Measurements from ENCODE around the gene SCYGR5. TPM values are rescaled to one million over a fixed set of nuclear protein-coding genes. Genes with fewer than 3 reads are reported as not detected.

SCYGR5 gene
- polyA plus RNA-seq, 1 donor (not counting 4 experiments of a cell fraction or from before 2014, with no cell fraction given): not detected

GRCh38 chr2:227696990-227697679 lies 30.5 kb downstream of the SCYGR5 start:
- no peak for FAIRE-seq
- TF ChIP-seq EZH2 (IDR thresholded peaks at IDR 0.05; ENCODE audit: low read length): no peak
- no peak for TF ChIP-seq CTCF (optimal IDR thresholded peaks at IDR 0.05 in 1 of 3, IDR thresholded peaks at IDR 0.05 in 1 of 3, conservative IDR thresholded peaks at IDR 0.05 in 1 of 3; ENCODE audit: extremely low read depth in 1 of 3, insufficient read depth in 2 of 3, low read length in 3 of 3)
- Histone ChIP-seq H4K20me1 (ENCODE audit: control insufficient read depth, extremely low read depth, insufficient read depth, low read length) (no peaks in the 10 kb centered on the region), H3K9me1 (ENCODE audit: control insufficient read depth, extremely low read depth, insufficient read depth, low read length) (no peaks in the 10 kb centered on the region), H2AFZ (ENCODE audit: control insufficient read depth, low read length) (no peak overlapping the region), H3K79me2 (ENCODE audit: control insufficient read depth, insufficient read depth, low read length) (no peaks in the 10 kb centered on the region), H3K27me3 (ENCODE audit: control insufficient read depth, extremely low read depth, insufficient read depth, low read length) (no peaks in the 10 kb centered on the region), H3K4me1 (ENCODE audit: control insufficient read depth, extremely low read depth, insufficient read depth, low read length) (no peaks in the 10 kb centered on the region), H3K4me2 (ENCODE audit: control insufficient read depth, extremely low read depth, insufficient read depth, low read depth, low read length) (no peak overlapping the region), H3K4me3 (ENCODE audit: control insufficient read depth in 2 of 3, extremely low read depth in 1 of 3, insufficient read depth in 2 of 3, low read depth in 1 of 3, low read length in 3 of 3) (no peak overlapping the region), H3K9ac (ENCODE audit: control insufficient read depth, extremely low read depth, insufficient read depth, low read length) (no peak overlapping the region), H3K36me3 (ENCODE audit: control insufficient read depth in 2 of 2, extremely low read depth in 1 of 2, insufficient read depth in 2 of 2, low read length in 2 of 2) (no peaks in the 10 kb centered on the region), H3K27ac (ENCODE audit: control insufficient read depth, insufficient read depth, low read length) (no peak overlapping the region), H3K9me3 (ENCODE audit: control insufficient read depth, low read depth, low read length) (no peaks in the 10 kb centered on the region)
- DNase-seq (ENCODE audit: low read depth, low spot score): no peak
- dilution Hi-C loops (cut with MboI; ENCODE audit: extremely low pct_ligation_motif_present, low sequenced_read_pairs): no loop called here

- H2AFZ ChIP-seq (ENCODE audit: control insufficient read depth, low read length): no peak overlapping the region
- peaks cover 19% of the 10 kb centered on the region for H3K4me1 ChIP-seq (ENCODE audit: control insufficient read depth, extremely low read depth, insufficient read depth, low read length)
- dilution Hi-C loops (cut with MboI; ENCODE audit: extremely low pct_ligation_motif_present, low sequenced_read_pairs): no loop called here
- no peaks in the 10 kb centered on the region for H4K20me1 ChIP-seq (ENCODE audit: control insufficient read depth, extremely low read depth, insufficient read depth, low read length)
- no peak overlapping the region for H3K27ac ChIP-seq (ENCODE audit: control insufficient read depth, insufficient read depth, low read length)
- H3K27me3 ChIP-seq (ENCODE audit: control insufficient read depth, extremely low read depth, insufficient read depth, low read length): no peaks in the 10 kb centered on the region
- TF ChIP-seq CTCF (optimal IDR thresholded peaks at IDR 0.05 in 1 of 3, IDR thresholded peaks at IDR 0.05 in 1 of 3, conservative IDR thresholded peaks at IDR 0.05 in 1 of 3; ENCODE audit: extremely low read depth in 1 of 3, insufficient read depth in 2 of 3, low read length in 3 of 3) (no peak), EZH2 (IDR thresholded peaks at IDR 0.05; ENCODE audit: low read length) (no peak)
- H3K9me1 ChIP-seq (ENCODE audit: control insufficient read depth, extremely low read depth, insufficient read depth, low read length): no peaks in the 10 kb centered on the region
- no peak overlapping the region for H3K9ac ChIP-seq (ENCODE audit: control insufficient read depth, extremely low read depth, insufficient read depth, low read length)
- no peaks in the 10 kb centered on the region for H3K79me2 ChIP-seq (ENCODE audit: control insufficient read depth, insufficient read depth, low read length)
- no peak overlapping the region for H3K4me3 ChIP-seq (ENCODE audit: control insufficient read depth in 2 of 3, extremely low read depth in 1 of 3, insufficient read depth in 2 of 3, low read depth in 1 of 3, low read length in 3 of 3)
- H3K36me3 ChIP-seq (ENCODE audit: control insufficient read depth in 2 of 2, extremely low read depth in 1 of 2, insufficient read depth in 2 of 2, low read length in 2 of 2): no peaks in the 10 kb centered on the region
- DNase-seq (ENCODE audit: low read depth, low spot score): no peak
- FAIRE-seq: no peak
- H3K4me2 ChIP-seq (ENCODE audit: control insufficient read depth, extremely low read depth, insufficient read depth, low read depth, low read length): no peak overlapping the region
- H3K9me3 ChIP-seq (ENCODE audit: control insufficient read depth, low read depth, low read length): no peaks in the 10 kb centered on the region
These were observed 35.0 kb downstream of the SCYGR5 start for GRCh38 chr2:227701556-227701955.
